Caki2 (cell line): ENCODE data around the gene AGTRAP. TPM values are rescaled to one million over a fixed set of nuclear protein-coding genes. Genes with fewer than 3 reads are reported as not detected.

Experiments used
- DNase-seq: peaks from one replicate; pipeline ENCODE4 v3.0.0-alpha.2; 2015; ENCODE audit warnings: low read depth
- in situ Hi-C: cut with HindIII; loops from 2 replicates; pipeline ENCODE4 v1.10.0; 2016; ENCODE audit warnings: low sequenced_read_pairs, low pct_unique_long_range_greater_than_20kb, mixed read lengths
- total RNA-seq: library from RNA; depleted of rRNA; stranded (reverse); fragments of >200 nt; shearing (Covaris generic); gene quantifications from 2 replicates; pipeline ENCODE4 v1.2.3, GENCODE V29; 2014; ENCODE audit warnings: low replicate concordance

The AGTRAP gene
- total RNA-seq, 1 experiment from 2014 or later = 116 TPM

- no peak for DNase-seq
- in situ Hi-C loops = no loop called here
Measured at GRCh38 chr1:11728126-11728806, 7.7 kb upstream of the AGTRAP start.

- no peak for DNase-seq
- in situ Hi-C loops = no loop called here
Measured at GRCh38 chr1:11729155-11729497, 6.8 kb upstream of the AGTRAP start.

GRCh38 chr1:11729498-11730428 is 6.2 kb upstream of the AGTRAP start:
- in situ Hi-C loops = no loop called here
- DNase-seq = peak; percentile 52

GRCh38 chr1:11730429-11730891 is 5.5 kb upstream of the AGTRAP start:
- in situ Hi-C loops = no loop called here
- DNase-seq = no peak

GRCh38 chr1:11731691-11732283 is 4.1 kb upstream of the AGTRAP start:
- in situ Hi-C loops = no loop called here

GRCh38 chr1:11733306-11733705 is 2.6 kb upstream of the AGTRAP start:
- no peak for DNase-seq
- in situ Hi-C loops = no loop called here

More at GRCh38 chr1:11731691-11732283, 4.1 kb upstream of the AGTRAP start:
- no peak for DNase-seq

GRCh38 chr1:11735531-11735853 is 444 bp upstream of the AGTRAP start:
- in situ Hi-C loops = no loop called here
- DNase-seq = no peak

- peak; percentile 37 for DNase-seq
- in situ Hi-C loops = no loop called here
Measured at GRCh38 chr1:11736746-11737639, 1.1 kb downstream of the AGTRAP start.

- no peak for DNase-seq
- in situ Hi-C loops = no loop called here
Measured at GRCh38 chr1:11738096-11738495, 2.2 kb downstream of the AGTRAP start.

- in situ Hi-C loops = no loop called here
- DNase-seq = no peak
Measured at GRCh38 chr1:11738783-11739182, 2.8 kb downstream of the AGTRAP start.

- DNase-seq = no peak
- in situ Hi-C loops = no loop called here
Measured at GRCh38 chr1:11740258-11741192, 4.6 kb downstream of the AGTRAP start.

- in situ Hi-C loops = no loop called here
- DNase-seq = no peak
Measured at GRCh38 chr1:11741482-11741881, 5.5 kb downstream of the AGTRAP start.

- no peak for DNase-seq
- in situ Hi-C loops = no loop called here
Measured at GRCh38 chr1:11741919-11742558, 6.1 kb downstream of the AGTRAP start.

- in situ Hi-C loops = no loop called here
Measured at GRCh38 chr1:11744287-11744686, 8.4 kb downstream of the AGTRAP start.

GRCh38 chr1:11746092-11746491 is 10.2 kb downstream of the AGTRAP start:
- no peak for DNase-seq
- in situ Hi-C loops = no loop called here

More at GRCh38 chr1:11744287-11744686, 8.4 kb downstream of the AGTRAP start:
- no peak for DNase-seq

- in situ Hi-C loops = no loop called here
- DNase-seq = no peak
Measured at GRCh38 chr1:11746795-11747487, 11.0 kb downstream of the AGTRAP start.
